CD4-positive, alpha-beta memory T cell (primary cell): ENCODE data around the gene NOL8. TPM values are rescaled to one million over a fixed set of nuclear protein-coding genes. Genes with fewer than 3 reads are reported as not detected.

Source experiments
- CTCF ChIA-PET: fragments of 350-600 bp; sonication (Branson Sonifier 250); formaldehyde crosslinking; loops from one replicate; lab custom pipeline; 2021; ENCODE audit warnings: inconsistent platforms; ENCODE audit not compliant: partially characterized antibody; lab: Charles Lee
- POLR2A ChIA-PET: fragments of 350-600 bp; sonication (Branson Sonifier 250); formaldehyde crosslinking; loops from one replicate; lab custom pipeline; 2021; ENCODE audit not compliant: partially characterized antibody; lab: Charles Lee
- DNase-seq, 5 donors: peaks; one replicate each; pipeline versions ENCODE4 v3.0.0 to v3.0.0-alpha.2; 2020 to 2022; ENCODE audit warnings: mixed read lengths in 1 of 5
- H3K27ac ChIP-seq: one replicate; pipeline ENCODE4 v1.7.0; 2013; ENCODE audit warnings: low read depth, low read length
- H3K27me3 ChIP-seq: 2 replicates; pipeline ENCODE4 v1.7.0; 2013; ENCODE audit warnings: mild to moderate bottlenecking, low read length, moderate library complexity; ENCODE audit not compliant: insufficient read depth
- H3K36me3 ChIP-seq: 2 replicates; pipeline ENCODE4 v1.7.0; 2013; ENCODE audit warnings: mild to moderate bottlenecking, low read length, moderate library complexity; ENCODE audit not compliant: insufficient read depth
- H3K4me1 ChIP-seq: 2 replicates; pipeline ENCODE4 v1.7.0; 2013; ENCODE audit warnings: mild to moderate bottlenecking, low read length, moderate library complexity; ENCODE audit not compliant: insufficient read depth
- H3K4me3 ChIP-seq, 2 donors: one replicate each; pipeline ENCODE4 v1.7.0; 2013; ENCODE audit warnings: low read length in 2 of 2, mild to moderate bottlenecking in 1 of 2
- H3K9me3 ChIP-seq, 2 donors: one replicate each; pipeline ENCODE4 v1.7.0; 2013; ENCODE audit warnings: low read length in 2 of 2, control low read depth in 1 of 2; ENCODE audit not compliant: control insufficient read depth in 1 of 2
- H3K27ac Mint-ChIP-seq, 7 donors: one replicate each; pipeline ENCODE4 v1.8.0; 2020 to 2021; ENCODE audit warnings: mixed read lengths in 7 of 7, mild to moderate bottlenecking in 6 of 7, inconsistent platforms in 3 of 7, moderate library complexity in 3 of 7
- H3K27me3 Mint-ChIP-seq, 2 donors: one replicate each; pipeline ENCODE4 v1.8.0; 2020 to 2021; ENCODE audit warnings: mixed read lengths in 2 of 2
- H3K36me3 Mint-ChIP-seq, 2 donors: one replicate each; pipeline ENCODE4 v1.8.0; 2020 to 2021; ENCODE audit warnings: mixed read lengths in 2 of 2, inconsistent platforms in 1 of 2, mild to moderate bottlenecking in 1 of 2
- H3K4me1 Mint-ChIP-seq, 4 donors: one replicate each; pipeline ENCODE4 v1.8.0; 2020 to 2021; ENCODE audit warnings: mixed read lengths in 4 of 4, mild to moderate bottlenecking in 1 of 4
- H3K4me3 Mint-ChIP-seq, 8 donors: one replicate each; pipeline ENCODE4 v1.8.0; 2020 to 2021; ENCODE audit warnings: mixed read lengths in 8 of 8, mild to moderate bottlenecking in 7 of 8, moderate library complexity in 6 of 8, inconsistent platforms in 3 of 8
- H3K9me3 Mint-ChIP-seq, 8 donors: one replicate each; pipeline ENCODE4 v1.8.0; 2020 to 2021; ENCODE audit warnings: mixed read lengths in 8 of 8, mild to moderate bottlenecking in 5 of 8, inconsistent platforms in 3 of 8, moderate library complexity in 1 of 8
- intact Hi-C: fragments of 100-400 bp; cut with micrococcal nuclease; formaldehyde crosslinking; loops from one replicate; pipeline ENCODE4 v1.15.1; 2023
- polyA plus RNA-seq, 2 donors: library from polyadenylated mRNA; unstranded; fragments of 300-500 nt; fragmentation: Illumina TruSeq; gene quantifications; one replicate each; pipeline ENCODE4 v1.2.3, GENCODE V29; 2021
- total RNA-seq, 2 experiments: library from RNA; stranded (reverse); gene quantifications; one replicate each; pipeline ENCODE4 v1.2.3, GENCODE V29; 2021

NOL8 gene
- total and polyA plus RNA-seq, 4 experiments from 2014 or later: 12.3 to 104 (median 66.3) TPM

- Histone ChIP-seq H3K9me3 (no peaks in the 10 kb centered on the region), H3K27me3 (no peaks in the 10 kb centered on the region), H3K4me1 (peaks cover 28% of the 10 kb centered on the region), H3K4me3 (peak overlapping the region in 1 of 2 donors; percentile 14), H3K36me3 (peaks cover 26% of the 10 kb centered on the region), H3K27ac (peak overlapping the region; percentile 61)
- Mint-ChIP-seq H3K4me3 (peak overlapping the region; percentile 73 to 94 (median 88)), H3K9me3 (no peaks in the 10 kb centered on the region), H3K36me3 (peaks cover 36 to 51% of the 10 kb centered on the region in 2 donors), H3K27me3 (no peaks in the 10 kb centered on the region), H3K4me1 (peaks cover 25 to 54% (median 41%) of the 10 kb centered on the region in 4 donors), H3K27ac (peak overlapping the region; percentile 88 to 99 (median 98))
- POLR2A ChIA-PET: interaction anchor here (3.1 kb wide), 1 partner anchor 28 kb away, joined by 14 read pairs; the partner anchor contains the start of genes CENPP and NOL8
- CTCF ChIA-PET: no interaction called here
- peak in 4 of 5 donors; percentile 5 to 27 (median 12) for DNase-seq
- intact Hi-C loops: loop anchor here (10.0 kb wide), 1 partner anchor 467 kb away; the partner anchor contains the start of gene BICD2
Measured at GRCh38 chr9:92297611-92298010, 27.5 kb downstream of the NOL8 start.

- CTCF ChIA-PET: no interaction called here
- H3K27me3 Mint-ChIP-seq: no peaks in the 10 kb centered on the region
- H3K27ac Mint-ChIP-seq: peak overlapping the region in 6 of 7 donors; percentile 69 to 99 (median 84)
- H3K27ac ChIP-seq: no peak overlapping the region
- H3K9me3 Mint-ChIP-seq: peaks cover 0 to 2% (median 0%) of the 10 kb centered on the region in 8 donors
- H3K27me3 ChIP-seq: no peaks in the 10 kb centered on the region
- H3K36me3 Mint-ChIP-seq: peaks cover 27 to 40% of the 10 kb centered on the region in 2 donors
- no peak overlapping the region for H3K4me3 ChIP-seq
- H3K9me3 ChIP-seq: no peaks in the 10 kb centered on the region
- DNase-seq: no peak
- intact Hi-C loops: loop anchor here (10.0 kb wide), 1 partner anchor 469 kb away; the partner anchor contains the start of gene BICD2
- H3K4me3 Mint-ChIP-seq: peak overlapping the region in 3 of 8 donors; percentile 26 to 45 (median 40)
- peaks cover 36 to 71% (median 56%) of the 10 kb centered on the region in 4 donors for H3K4me1 Mint-ChIP-seq
- H3K36me3 ChIP-seq: peaks cover 15% of the 10 kb centered on the region
- POLR2A ChIA-PET: no interaction called here
- H3K4me1 ChIP-seq: peaks cover 45% of the 10 kb centered on the region
Measured at GRCh38 chr9:92295827-92296258, 29.3 kb downstream of the NOL8 start.

- H3K36me3 ChIP-seq: peaks cover 10% of the 10 kb centered on the region
- intact Hi-C loops: loop anchor here (10.0 kb wide), 1 partner anchor 469 kb away; the partner anchor contains the start of gene BICD2
- H3K4me1 ChIP-seq: peaks cover 49% of the 10 kb centered on the region
- no peaks in the 10 kb centered on the region for H3K27me3 ChIP-seq
- no peaks in the 10 kb centered on the region for H3K27me3 Mint-ChIP-seq
- peaks cover 27 to 38% of the 10 kb centered on the region in 2 donors for H3K36me3 Mint-ChIP-seq
- no peak overlapping the region for H3K4me3 ChIP-seq
- ChIA-PET POLR2A (interaction anchor here (2.6 kb wide), 1 partner anchor 30 kb away, joined by 18 read pairs; the partner anchor contains the start of genes CENPP and NOL8), CTCF (no interaction called here)
- DNase-seq: no peak
- H3K27ac ChIP-seq: no peak overlapping the region
- peaks cover 0 to 2% (median 0%) of the 10 kb centered on the region in 8 donors for H3K9me3 Mint-ChIP-seq
- H3K27ac Mint-ChIP-seq: peak overlapping the region; percentile 15 to 99 (median 80)
- H3K4me1 Mint-ChIP-seq: peaks cover 37 to 73% (median 59%) of the 10 kb centered on the region in 4 donors
- H3K4me3 Mint-ChIP-seq: peak overlapping the region in 7 of 8 donors; percentile 22 to 48 (median 26)
- no peaks in the 10 kb centered on the region for H3K9me3 ChIP-seq
Measured at GRCh38 chr9:92295240-92295790, 29.8 kb downstream of the NOL8 start.

- Histone ChIP-seq H3K36me3 (peaks cover 8% of the 10 kb centered on the region), H3K27ac (peak overlapping the region; percentile 66), H3K9me3 (no peaks in the 10 kb centered on the region), H3K4me3 (peak overlapping the region; percentile 57 to 66), H3K4me1 (peaks cover 49% of the 10 kb centered on the region), H3K27me3 (no peaks in the 10 kb centered on the region)
- Mint-ChIP-seq H3K27ac (peak overlapping the region; percentile 98 to 99 (median 99)), H3K36me3 (peaks cover 23 to 42% of the 10 kb centered on the region in 2 donors), H3K4me1 (peaks cover 37 to 84% (median 63%) of the 10 kb centered on the region in 4 donors), H3K4me3 (peak overlapping the region; percentile 97 to 100 (median 98)), H3K9me3 (peaks cover 0 to 2% (median 0%) of the 10 kb centered on the region in 8 donors), H3K27me3 (no peaks in the 10 kb centered on the region)
- intact Hi-C loops: loop anchor here (5.0 to 10.0 kb wide), 2 partner anchors 471 to 1278 kb away; partner anchors contain the start of gene BICD2
- DNase-seq: peak in 3 of 5 donors; percentile 11 to 35 (median 11)
- ChIA-PET CTCF (no interaction called here), POLR2A (interaction anchor here (0.9 to 2.6 kb wide), 2 partner anchors 14 to 31 kb away, joined by 3 to 18 read pairs; partner anchors contain the start of genes CENPP and NOL8)
Measured at GRCh38 chr9:92294297-92294676, 30.9 kb downstream of the NOL8 start.

GRCh38 chr9:92293452-92294296, 31.5 kb downstream of the NOL8 start, which contains the start of gene IARS1:
Gene IARS1 (minus strand): TSS chr9:92293697. CDS start chr9:92289419, 4,278 bp downstream.
- Mint-ChIP-seq H3K9me3 (peaks cover 0 to 2% (median 0%) of the 10 kb centered on the region in 8 donors), H3K36me3 (peaks cover 17 to 37% of the 10 kb centered on the region in 2 donors), H3K27ac (peak within 1 kb of the TSS; percentile 98 to 99 (median 99)), H3K27me3 (no peaks in the 10 kb centered on the region), H3K4me3 (peak within 1 kb of the TSS; percentile 97 to 100 (median 98)), H3K4me1 (peaks cover 33 to 84% (median 61%) of the 10 kb centered on the region in 4 donors)
- H3K4me3 ChIP-seq: peak within 1 kb of the TSS; percentile 66 to 77
- no peaks in the 10 kb centered on the region for H3K27me3 ChIP-seq
- POLR2A ChIA-PET: interaction anchor here (0.9 to 2.6 kb wide), 2 partner anchors 14 to 32 kb away, joined by 3 to 18 read pairs; partner anchors contain the start of genes CENPP and NOL8
- CTCF ChIA-PET: no interaction called here
- peaks cover 49% of the 10 kb centered on the region for H3K4me1 ChIP-seq
- H3K36me3 ChIP-seq: peaks cover 8% of the 10 kb centered on the region
- no peaks in the 10 kb centered on the region for H3K9me3 ChIP-seq
- H3K27ac ChIP-seq: peak within 1 kb of the TSS; percentile 66
- intact Hi-C loops: loop anchor here (1.0 to 10.0 kb wide), 5 partner anchors 32 to 1279 kb away; partner anchors contain the start of genes BICD2, CENPP, NOL8 and SPTLC1
- DNase-seq: peak; percentile 98 to 100 (median 99)

GRCh38 chr9:92293075-92293354, 32.1 kb downstream of the NOL8 start:
- Mint-ChIP-seq H3K4me3 (peak overlapping the region; percentile 97 to 100 (median 98)), H3K27me3 (no peaks in the 10 kb centered on the region), H3K4me1 (peaks cover 33 to 81% (median 62%) of the 10 kb centered on the region in 4 donors), H3K9me3 (peaks cover 0 to 2% (median 0%) of the 10 kb centered on the region in 8 donors), H3K36me3 (peaks cover 19 to 38% of the 10 kb centered on the region in 2 donors), H3K27ac (peak overlapping the region; percentile 98 to 99 (median 99))
- Histone ChIP-seq H3K9me3 (no peaks in the 10 kb centered on the region), H3K27ac (peak overlapping the region; percentile 66), H3K36me3 (peaks cover 10% of the 10 kb centered on the region), H3K27me3 (no peaks in the 10 kb centered on the region), H3K4me3 (peak overlapping the region; percentile 66 to 77), H3K4me1 (peaks cover 46% of the 10 kb centered on the region)
- intact Hi-C loops: loop anchor here (1.0 to 10.0 kb wide), 5 partner anchors 32 to 1279 kb away; partner anchors contain the start of genes BICD2, CENPP, NOL8 and SPTLC1
- ChIA-PET POLR2A (interaction anchor here (2.6 kb wide), 1 partner anchor 32 kb away, joined by 18 read pairs; the partner anchor contains the start of genes CENPP and NOL8), CTCF (no interaction called here)
- DNase-seq: no peak
